HG03442 (cell line): Measurements from ENCODE around the gene DDX6.
"Not testable (repeated sequence)": the region's sequence is repeated elsewhere in the genome, so short reads cannot be mapped to it uniquely, and the experiment has no call there.

ENCODE experiments used
- ATAC-seq: cut with Tn5 transposase; IDR thresholded peaks from one replicate; pipeline ENCODE4 v1.9.1; 2021; ENCODE audit warnings: mild to moderate bottlenecking, moderate library complexity; ENCODE audit not compliant: unreplicated experiment

DDX6 gene

DNA sequence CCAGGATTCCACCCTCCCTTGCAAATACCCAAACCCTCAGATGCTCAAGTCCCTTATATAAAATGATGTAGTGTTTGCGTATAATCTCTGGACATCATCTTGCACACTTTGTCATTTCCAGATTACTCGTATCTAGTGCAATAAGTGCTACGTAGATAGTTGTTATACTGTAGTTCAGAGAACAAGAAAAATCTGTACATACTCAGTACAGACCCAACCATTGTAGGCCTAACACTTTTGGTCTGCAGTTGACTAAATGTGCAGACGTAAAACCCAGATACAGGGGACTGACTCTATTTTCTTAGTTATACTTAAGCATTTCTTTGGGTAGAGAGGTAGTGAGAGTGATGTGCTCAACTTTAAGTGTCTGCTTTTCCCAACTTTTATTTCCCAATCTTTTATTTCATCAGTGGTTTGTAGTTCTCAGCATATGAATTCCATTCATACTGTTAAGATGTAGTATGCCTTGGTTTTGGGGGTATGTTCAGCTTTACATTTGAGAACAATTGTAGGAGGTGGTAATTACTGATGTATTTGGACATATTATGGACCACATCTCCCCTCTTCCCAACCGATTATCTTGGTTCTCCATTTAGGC is 43.9 kb downstream of the DDX6 start:
- ATAC-seq, result no peak

GRCh38 chr11:118744046-118744445 is 46.9 kb downstream of the DDX6 start:
- no peak for ATAC-seq

- no peak for ATAC-seq
These were observed 48.7 kb downstream of the DDX6 start for GRCh38 chr11:118742304-118742703.

GRCh38 chr11:118740892-118741291 is 50.1 kb downstream of the DDX6 start:
- ATAC-seq, result no peak

DNA sequence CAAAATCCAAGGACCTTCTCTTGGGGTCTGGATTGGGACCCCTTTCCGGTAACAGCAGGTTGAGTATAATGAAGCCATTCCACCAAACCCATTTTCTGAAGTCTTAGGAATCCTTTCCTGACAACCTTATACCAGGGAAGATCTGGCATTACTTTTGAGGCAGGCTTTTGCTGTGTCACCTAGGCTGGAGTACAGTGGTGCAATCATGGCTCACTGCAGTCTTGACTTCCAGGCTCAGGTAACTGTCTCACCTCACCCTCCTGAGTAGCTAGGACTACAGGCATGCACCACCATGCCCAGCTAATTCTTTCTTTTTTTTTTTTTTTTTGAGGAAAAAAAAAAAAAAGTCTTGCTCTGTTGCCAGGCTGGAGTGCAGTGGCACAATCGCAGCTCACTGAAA is 55.8 kb downstream of the DDX6 start:
- ATAC-seq, result no peak

GRCh38 chr11:118734031-118734430 is 56.9 kb downstream of the DDX6 start:
- no peak for ATAC-seq

GRCh38 chr11:118729753-118730152 is 61.2 kb downstream of the DDX6 start:
- not testable (repeated sequence) for ATAC-seq

GRCh38 chr11:118728112-118728511 is 62.9 kb downstream of the DDX6 start:
- not testable (repeated sequence) for ATAC-seq

DNA sequence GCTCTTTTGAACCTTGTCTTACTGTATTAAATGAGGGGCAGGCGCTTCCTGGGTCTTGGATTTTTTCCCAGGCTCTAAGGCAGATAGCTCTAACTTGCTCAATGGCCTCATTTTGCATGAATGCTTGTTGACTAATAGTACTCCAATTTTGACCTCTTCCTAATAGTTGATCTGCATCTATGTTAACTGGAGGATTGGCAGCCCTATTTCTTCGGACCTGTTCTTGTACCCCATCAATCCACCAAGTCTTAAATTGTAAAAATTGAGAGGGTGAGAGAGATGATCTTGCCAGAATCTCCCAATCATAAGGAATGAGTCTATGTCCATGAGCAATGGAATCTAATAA is 63.3 kb downstream of the DDX6 start:
- ATAC-seq, result not testable (repeated sequence)

DNA sequence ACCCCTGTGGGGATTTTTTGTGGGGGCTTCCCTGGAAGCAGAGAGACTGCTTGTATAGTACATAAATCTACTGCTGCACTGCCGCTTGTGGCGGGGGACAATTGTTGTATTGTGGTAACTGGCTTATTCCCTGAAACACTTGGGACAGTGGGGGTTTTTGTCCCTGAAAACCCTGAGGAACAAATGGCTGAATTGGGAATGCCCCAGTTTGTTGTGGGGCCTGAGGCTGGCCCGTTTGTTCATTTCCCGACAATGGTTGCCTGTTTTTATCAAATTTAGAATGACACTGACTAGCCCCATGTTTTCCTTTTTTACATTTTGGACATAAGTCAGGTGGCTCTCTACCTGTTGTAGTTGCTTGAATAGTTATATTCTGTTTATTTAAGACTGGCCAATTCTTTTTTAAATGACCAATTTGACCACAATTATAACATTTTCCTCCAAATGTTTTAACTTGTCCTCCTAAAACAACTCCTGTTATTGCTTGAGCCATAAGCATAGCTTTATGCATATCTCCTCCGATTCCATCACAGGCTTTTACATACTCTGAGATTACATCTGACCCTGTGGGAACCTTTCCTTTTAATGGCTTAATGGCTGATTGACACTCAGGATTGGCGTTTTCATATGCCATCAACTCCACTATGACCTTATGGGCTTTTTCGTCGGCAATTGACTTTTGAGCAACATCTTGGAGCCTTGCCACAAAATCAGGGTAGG is 63.8 kb downstream of the DDX6 start:
- not testable (repeated sequence) for ATAC-seq

GRCh38 chr11:118721478-118722015 is 69.4 kb downstream of the DDX6 start:
- ATAC-seq, result not testable (repeated sequence)

DNA sequence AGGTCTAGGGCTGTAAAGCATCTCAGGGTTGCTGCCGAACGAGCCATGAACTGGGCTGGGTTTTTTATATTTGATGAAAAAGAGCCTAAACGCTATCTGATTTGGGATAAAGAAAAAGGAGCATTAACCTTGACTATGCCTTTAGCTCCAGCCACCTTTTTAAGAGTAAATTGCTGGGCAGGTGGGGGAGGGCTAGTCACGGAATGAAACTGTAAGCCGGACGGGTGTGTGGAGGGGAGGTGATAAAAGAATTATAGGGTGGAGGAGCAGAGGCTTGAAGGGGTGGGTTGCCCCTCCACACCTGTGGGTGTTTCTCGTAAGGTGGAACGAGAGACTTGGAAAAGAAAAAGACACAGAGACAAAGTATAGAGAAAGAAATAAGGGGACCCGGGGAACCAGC is 70.2 kb downstream of the DDX6 start:
- ATAC-seq, result not testable (repeated sequence)

DNA sequence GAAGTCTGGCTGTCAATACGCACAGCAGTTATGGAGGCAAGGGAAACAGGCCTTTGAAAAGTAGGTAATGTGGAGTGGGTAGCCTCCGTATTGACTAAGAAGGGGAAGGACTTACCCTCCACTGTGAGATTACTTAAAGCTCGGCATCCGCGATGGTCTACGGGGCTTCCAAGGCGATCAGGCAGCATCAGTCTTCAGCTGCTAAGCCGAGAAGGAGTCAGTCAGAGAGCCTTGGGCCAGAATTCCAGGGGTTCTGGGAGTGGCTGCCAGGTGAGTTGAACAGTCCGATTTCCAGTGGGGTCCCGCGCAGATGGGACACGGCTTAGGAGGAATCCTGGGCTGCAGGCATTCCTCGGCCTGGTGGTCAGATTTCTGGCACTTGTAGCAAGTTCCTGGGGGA is 70.9 kb downstream of the DDX6 start:
- ATAC-seq, result not testable (repeated sequence)

DNA sequence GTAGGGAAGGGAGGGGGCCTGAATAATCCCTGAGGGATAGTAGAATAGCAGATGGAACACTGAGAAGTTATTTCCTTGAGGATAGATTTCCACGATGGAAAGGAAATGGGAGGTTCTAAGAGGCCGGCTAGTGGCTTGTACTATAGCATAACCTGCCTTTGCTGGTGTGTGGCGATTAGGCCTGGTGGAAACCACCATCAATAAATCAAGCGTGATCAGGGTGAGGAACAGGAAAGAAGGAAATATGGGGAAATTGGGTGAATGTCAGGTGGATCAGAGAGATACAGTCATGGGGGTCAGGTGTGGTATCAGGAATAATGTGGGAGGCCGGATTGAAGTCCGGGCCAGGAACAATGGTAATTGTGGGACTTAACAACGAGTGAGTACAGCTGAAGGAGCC is 72.4 kb downstream of the DDX6 start:
- ATAC-seq, result not testable (repeated sequence)

- not testable (repeated sequence) for ATAC-seq
These were observed 73.2 kb downstream of the DDX6 start for GRCh38 chr11:118717733-118718132.

GRCh38 chr11:118717221-118717620 is 73.7 kb downstream of the DDX6 start:
- ATAC-seq, result not testable (repeated sequence)

DNA sequence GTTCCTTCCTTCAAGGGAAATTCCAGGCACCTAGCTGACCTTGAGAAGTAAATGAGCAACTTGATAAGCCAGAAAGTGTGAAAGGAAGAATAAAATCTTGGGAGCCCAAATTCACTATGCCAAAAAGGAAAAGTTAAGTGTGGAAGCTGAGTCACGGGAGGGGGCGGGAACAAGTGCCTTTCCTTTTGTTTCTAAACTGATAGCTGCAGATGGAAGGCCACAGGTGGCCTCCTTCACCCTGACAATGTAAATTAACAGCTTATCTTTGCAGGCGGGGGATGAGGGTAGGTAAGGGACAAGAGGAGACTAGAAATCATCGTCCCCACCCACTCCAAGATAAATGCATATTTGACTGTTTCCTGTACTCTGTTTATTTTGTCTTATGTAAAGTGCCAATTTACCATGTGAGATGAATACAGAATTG is 75.1 kb downstream of the DDX6 start:
- no peak for ATAC-seq

GRCh38 chr11:118715245-118715831 is 75.6 kb downstream of the DDX6 start:
- ATAC-seq, result no peak

DNA sequence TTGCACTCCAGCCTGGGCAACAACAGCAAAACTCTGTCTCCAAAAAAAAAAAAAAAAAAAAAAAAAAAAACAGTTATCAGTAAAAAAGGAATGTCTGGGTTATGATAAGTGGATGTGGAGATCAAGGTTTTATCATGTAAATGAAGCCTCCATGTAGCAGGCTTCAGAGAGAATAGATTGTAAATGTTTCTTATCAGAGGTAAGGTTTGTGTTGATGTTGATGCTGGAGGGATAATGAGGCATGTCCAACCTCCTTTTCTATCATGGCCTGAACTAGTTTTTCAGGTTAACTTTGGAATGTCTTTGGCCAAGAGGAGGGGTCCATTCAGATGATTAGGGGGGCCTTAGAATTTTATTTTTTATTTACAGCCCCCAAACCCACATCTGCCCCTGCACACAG is 76.1 kb downstream of the DDX6 start:
- ATAC-seq, result no peak

GRCh38 chr11:118714416-118714815 is 76.5 kb downstream of the DDX6 start:
- ATAC-seq, result not testable (repeated sequence)

GRCh38 chr11:118708296-118708695 is 82.7 kb downstream of the DDX6 start:
- no peak for ATAC-seq

DNA sequence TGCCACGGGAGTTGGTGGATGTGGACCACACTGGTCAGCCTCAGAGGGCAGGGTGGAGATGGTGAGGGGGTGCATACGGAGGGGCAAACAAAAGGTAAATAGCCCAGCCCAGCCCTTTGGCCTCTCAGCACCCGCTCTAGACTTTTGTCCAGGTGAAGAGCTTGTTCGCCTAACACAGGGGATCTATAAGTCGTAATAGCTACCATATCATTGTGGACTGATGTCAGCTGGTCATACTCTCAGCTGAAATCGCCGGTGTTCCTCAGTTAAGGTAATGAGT is 84.5 kb downstream of the DDX6 start:
- ATAC-seq, result no peak
